Glutamatergic neuron (in vitro differentiated cells): Measurements from ENCODE around the gene TMEM266. TPM values are rescaled to one million over a fixed set of nuclear protein-coding genes. Genes with fewer than 3 reads are reported as not detected.

Source experiments
- DNase-seq: peaks from one replicate; pipeline ENCODE4 v3.0.0; 2022
- H3K27ac Mint-ChIP-seq: one replicate; pipeline ENCODE4 v1.8.0; 2020; ENCODE audit warnings: mild to moderate bottlenecking, mixed read lengths, inconsistent platforms; ENCODE audit not compliant: unreplicated experiment
- H3K27me3 Mint-ChIP-seq: one replicate; pipeline ENCODE4 v1.8.0; 2020; ENCODE audit warnings: mild to moderate bottlenecking, moderate library complexity, mixed read lengths, inconsistent platforms; ENCODE audit not compliant: unreplicated experiment
- H3K36me3 Mint-ChIP-seq: one replicate; pipeline ENCODE4 v1.8.0; 2020; ENCODE audit warnings: mild to moderate bottlenecking, mixed read lengths, inconsistent platforms; ENCODE audit not compliant: unreplicated experiment
- H3K4me1 Mint-ChIP-seq: one replicate; pipeline ENCODE4 v1.8.0; 2020; ENCODE audit warnings: mild to moderate bottlenecking, low read depth, mixed read lengths, inconsistent platforms; ENCODE audit not compliant: unreplicated experiment
- H3K4me3 Mint-ChIP-seq: one replicate; pipeline ENCODE4 v1.8.0; 2020; ENCODE audit warnings: mild to moderate bottlenecking, mixed read lengths, inconsistent platforms; ENCODE audit not compliant: unreplicated experiment
- H3K9me3 Mint-ChIP-seq: one replicate; pipeline ENCODE4 v1.8.0; 2020; ENCODE audit warnings: mild to moderate bottlenecking, moderate library complexity, mixed read lengths, inconsistent platforms; ENCODE audit not compliant: unreplicated experiment
- CTCF ChIP-seq: fragments of 200-600 bp; sonication (generic); IDR thresholded peaks from one replicate; pipeline ENCODE4 v1.5.0; 2021; ENCODE audit not compliant: partially characterized antibody, unreplicated experiment
- total RNA-seq: library from RNA; stranded (reverse); fragmentation: NEBNext Ultra II Directional; extraction: Animal tissue kit (Norgen Biotek cat#: 25700); gene quantifications from one replicate; pipeline ENCODE4 v1.2.1, GENCODE V29; 2021; ENCODE audit not compliant: unreplicated experiment

The TMEM266 gene
- total RNA-seq, 1 donor from 2014 or later: 1.3 TPM

DNA sequence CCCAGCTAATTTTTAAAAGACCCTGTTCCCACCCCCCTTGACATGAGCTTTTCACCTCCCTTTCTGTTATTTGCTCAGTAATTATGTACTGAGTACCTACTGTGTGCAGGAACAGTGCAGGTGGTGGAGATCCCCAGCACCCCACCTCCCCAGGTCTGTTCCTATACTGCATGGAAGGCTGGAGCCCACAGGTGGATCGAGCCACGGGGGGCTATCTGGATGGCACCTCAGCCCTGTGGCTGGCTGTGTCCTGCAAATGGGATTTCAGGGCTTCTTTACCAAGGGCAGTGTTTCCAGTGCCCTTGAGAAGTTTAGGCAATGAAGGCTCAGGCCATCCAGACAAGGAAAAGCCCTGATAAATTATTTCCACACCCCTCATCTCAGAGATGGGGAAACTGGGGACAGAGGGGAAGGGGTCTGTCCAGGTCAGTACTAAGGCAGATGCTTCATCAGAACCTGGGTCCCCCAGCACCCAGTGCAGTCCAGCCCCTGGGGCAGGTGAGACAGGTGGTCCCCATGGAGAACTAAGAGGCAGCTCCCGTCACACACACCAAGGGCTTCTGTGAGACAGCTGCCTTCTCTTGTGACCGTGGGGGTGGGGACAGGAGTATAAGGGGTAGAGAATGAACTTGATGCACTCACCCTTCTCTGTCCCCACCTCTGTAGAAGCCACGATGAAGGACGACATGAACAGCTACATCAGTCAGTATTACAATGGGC, 141.9 kb downstream of the TMEM266 start:
- no peak for DNase-seq
- H3K36me3 Mint-ChIP-seq: peaks cover 4% of the 10 kb centered on the region
- H3K4me3 Mint-ChIP-seq: no peak overlapping the region

GRCh38 chr15:76203346-76204108, 143.7 kb downstream of the TMEM266 start:
- TF ChIP-seq CTCF: no peak
- no peak overlapping the region for H3K4me3 Mint-ChIP-seq
- no peak for DNase-seq
- H3K27ac Mint-ChIP-seq: no peak overlapping the region
- H3K36me3 Mint-ChIP-seq: peaks cover 4% of the 10 kb centered on the region
- peaks cover 6% of the 10 kb centered on the region for H3K4me1 Mint-ChIP-seq
- H3K27me3 Mint-ChIP-seq: peaks cover 7% of the 10 kb centered on the region
- peaks cover 11% of the 10 kb centered on the region for H3K9me3 Mint-ChIP-seq

More for the DNA sequence above, 141.9 kb downstream of the TMEM266 start:
- no peak overlapping the region for H3K27ac Mint-ChIP-seq
- H3K9me3 Mint-ChIP-seq: peaks cover 12% of the 10 kb centered on the region
- H3K4me1 Mint-ChIP-seq: peaks cover 6% of the 10 kb centered on the region
- no peak for TF ChIP-seq CTCF
- peaks cover 7% of the 10 kb centered on the region for H3K27me3 Mint-ChIP-seq

DNA sequence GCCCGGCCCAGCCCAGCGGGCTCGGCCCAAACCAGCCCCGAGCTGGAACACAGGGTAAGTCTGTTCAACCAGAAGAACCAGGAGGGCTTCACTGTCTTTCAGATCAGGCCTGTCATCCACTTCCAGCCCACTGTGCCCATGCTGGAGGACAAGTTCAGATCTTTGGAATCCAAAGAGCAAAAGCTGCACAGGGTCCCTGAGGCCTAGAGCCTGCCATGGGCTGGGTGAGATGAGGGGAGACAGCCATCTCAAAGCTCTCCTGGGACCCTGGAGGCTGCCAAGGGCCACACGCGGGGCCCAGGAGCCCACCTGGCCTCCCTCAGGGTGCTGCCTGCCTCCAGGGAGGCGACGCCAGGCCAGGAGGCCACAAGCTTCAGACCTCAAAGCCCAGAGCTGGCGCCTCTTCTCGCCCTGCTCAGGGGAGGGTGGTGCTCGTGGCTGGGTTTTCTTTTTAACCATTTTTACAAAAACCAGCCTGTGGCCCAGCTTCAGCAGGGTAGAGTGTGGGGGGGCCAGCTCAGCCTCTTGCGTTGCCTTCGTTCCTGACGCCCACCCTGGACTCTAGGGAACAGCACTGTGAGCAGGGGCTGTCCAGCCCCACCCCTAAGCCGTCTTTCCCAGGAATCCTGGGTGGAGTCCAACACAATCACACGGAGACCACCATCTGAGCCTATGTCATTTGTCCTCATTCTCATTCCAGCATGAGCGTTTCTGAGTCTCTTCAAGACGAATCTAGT, 144.5 kb downstream of the TMEM266 start:
- Mint-ChIP-seq H3K4me1 (peaks cover 2% of the 10 kb centered on the region), H3K27ac (no peak overlapping the region), H3K27me3 (peaks cover 4% of the 10 kb centered on the region), H3K9me3 (peaks cover 11% of the 10 kb centered on the region), H3K4me3 (no peak overlapping the region), H3K36me3 (peaks cover 4% of the 10 kb centered on the region)
- DNase-seq: no peak
- no peak for TF ChIP-seq CTCF

GRCh38 chr15:76204916-76205460, 145.2 kb downstream of the TMEM266 start:
- Mint-ChIP-seq H3K27ac (no peak overlapping the region), H3K36me3 (peaks cover 6% of the 10 kb centered on the region), H3K4me3 (no peak overlapping the region), H3K4me1 (peaks cover 3% of the 10 kb centered on the region), H3K9me3 (peaks cover 11% of the 10 kb centered on the region), H3K27me3 (peaks cover 4% of the 10 kb centered on the region)
- no peak for TF ChIP-seq CTCF
- no peak for DNase-seq
